HepG2 (cell line): ENCODE data around the gene ARIH2. TPM values are rescaled to one million over a fixed set of nuclear protein-coding genes. Genes with fewer than 3 reads are reported as not detected.
A peak's percentile ranks its signal among the peaks of the same experiment; 100 is the strongest.

Source experiments
- EED ChIP-seq: sonication (generic); formaldehyde crosslinking; IDR thresholded peaks from 2 replicates; pipeline ENCODE4 v1.5.0; 2020; ENCODE audit warnings: mild to moderate bottlenecking, missing genetic modification reagents
- KMT2B ChIP-seq: IDR thresholded peaks from 2 replicates; pipeline ENCODE4 v1.6.1; 2016; ENCODE audit warnings: missing genetic modification reagents, missing compliant biosample characterization
- NFKBIZ ChIP-seq: IDR thresholded peaks from 2 replicates; pipeline ENCODE4 v1.6.1; 2018; ENCODE audit warnings: missing genetic modification reagents, missing compliant biosample characterization
- SALL2 ChIP-seq: sonication (generic); formaldehyde crosslinking; IDR thresholded peaks from 2 replicates; pipeline ENCODE4 v1.8.1; 2023; ENCODE audit warnings: mild to moderate bottlenecking, missing genetic modification reagents, inconsistent platforms
- SP5 ChIP-seq: IDR thresholded peaks from 2 replicates; pipeline ENCODE4 v1.6.1; 2016; ENCODE audit warnings: low read depth, borderline replicate concordance
- U2AF2 ChIP-seq: fragments of 200-400 bp; formaldehyde crosslinking; IDR thresholded peaks from 2 replicates; pipeline ENCODE4 v1.6.1; 2017; ENCODE audit warnings: low read depth, mild to moderate bottlenecking, low read length
- ZNF607 ChIP-seq: sonication (generic); formaldehyde crosslinking; IDR thresholded peaks from 2 replicates; pipeline ENCODE4 v1.5.1; 2020; ENCODE audit warnings: missing genetic modification reagents, mild to moderate bottlenecking, borderline replicate concordance
- ZNF660 ChIP-seq: sonication (generic); formaldehyde crosslinking; IDR thresholded peaks from 2 replicates; pipeline ENCODE4 v1.5.1; 2020; ENCODE audit warnings: mild to moderate bottlenecking, low read depth, missing genetic modification reagents, borderline replicate concordance
- ZNF788 ChIP-seq: sonication (generic); formaldehyde crosslinking; IDR thresholded peaks from 2 replicates; pipeline ENCODE4 v1.5.0; 2020; ENCODE audit warnings: mild to moderate bottlenecking, missing genetic modification reagents, borderline replicate concordance
- ZNF839 ChIP-seq: sonication (generic); formaldehyde crosslinking; IDR thresholded peaks from 2 replicates; pipeline ENCODE4 v1.4.0; 2020; ENCODE audit warnings: missing genetic modification reagents, mild to moderate bottlenecking, borderline replicate concordance
- polyA plus RNA-seq, 8 experiments: library from polyadenylated mRNA; depleted of rRNA in 3 of 8; stranded (reverse) in 7 of 8; unstranded in 1 of 8; fragments of >200 nt; fragmentation: Illumina TruSeq in 4 of 8; extraction: Trizol in 4 of 8; gene quantifications; 2 replicates each; pipeline versions ENCODE4 v1.2.1 to v1.2.3, GENCODE V29; 2011 to 2016; ENCODE audit warnings: low read depth in 4 of 8, missing spikeins in 1 of 8, mixed read lengths in 1 of 8; ENCODE audit not compliant: insufficient read depth in 1 of 8
- total RNA-seq, 5 experiments: library from RNA; depleted of rRNA; stranded (reverse); fragments of >200 nt; fragmentation: Illumina TruSeq; extraction: Trizol; gene quantifications; 2 replicates each; pipeline ENCODE4 v1.2.3, GENCODE V29; 2016; ENCODE audit warnings: low read depth in 1 of 5
- TF ChIP-seq, protein P1 (sequence below): sonication (generic); formaldehyde crosslinking; IDR thresholded peaks from 2 replicates; pipeline ENCODE4 v1.5.1; 2020; ENCODE audit warnings: missing genetic modification reagents, mild to moderate bottlenecking, borderline replicate concordance
- TF ChIP-seq, protein P2 (sequence below): IDR thresholded peaks from 2 replicates; pipeline ENCODE4 v1.6.1; 2018; ENCODE audit warnings: missing genetic modification reagents, mild to moderate bottlenecking, missing compliant biosample characterization
- TF ChIP-seq, protein P3 (sequence below): IDR thresholded peaks from 2 replicates; pipeline ENCODE4 v1.6.1; 2016; ENCODE audit warnings: missing compliant biosample characterization, missing genetic modification reagents, borderline replicate concordance
- TF ChIP-seq, protein P4 (sequence below): sonication (generic); formaldehyde crosslinking; conservative IDR thresholded peaks from 2 replicates; pipeline ENCODE4 v1.4.0; 2020; ENCODE audit warnings: missing genetic modification reagents
- TF ChIP-seq, protein P5 (sequence below): sonication (generic); formaldehyde crosslinking; IDR thresholded peaks from 2 replicates; pipeline ENCODE4 v1.9.0; 2022; ENCODE audit warnings: low read depth, missing genetic modification reagents
- TF ChIP-seq, protein P6 (sequence below): sonication (generic); formaldehyde crosslinking; IDR thresholded peaks from 2 replicates; pipeline ENCODE4 v1.4.0; 2020; ENCODE audit warnings: missing genetic modification reagents, borderline replicate concordance

The ARIH2 gene
- total and polyA plus RNA-seq, 2 of the 13 experiments (the other 11 are each of a cell fraction or from before 2014, with no cell fraction given) = 64.8 to 83.3 TPM

DNA sequence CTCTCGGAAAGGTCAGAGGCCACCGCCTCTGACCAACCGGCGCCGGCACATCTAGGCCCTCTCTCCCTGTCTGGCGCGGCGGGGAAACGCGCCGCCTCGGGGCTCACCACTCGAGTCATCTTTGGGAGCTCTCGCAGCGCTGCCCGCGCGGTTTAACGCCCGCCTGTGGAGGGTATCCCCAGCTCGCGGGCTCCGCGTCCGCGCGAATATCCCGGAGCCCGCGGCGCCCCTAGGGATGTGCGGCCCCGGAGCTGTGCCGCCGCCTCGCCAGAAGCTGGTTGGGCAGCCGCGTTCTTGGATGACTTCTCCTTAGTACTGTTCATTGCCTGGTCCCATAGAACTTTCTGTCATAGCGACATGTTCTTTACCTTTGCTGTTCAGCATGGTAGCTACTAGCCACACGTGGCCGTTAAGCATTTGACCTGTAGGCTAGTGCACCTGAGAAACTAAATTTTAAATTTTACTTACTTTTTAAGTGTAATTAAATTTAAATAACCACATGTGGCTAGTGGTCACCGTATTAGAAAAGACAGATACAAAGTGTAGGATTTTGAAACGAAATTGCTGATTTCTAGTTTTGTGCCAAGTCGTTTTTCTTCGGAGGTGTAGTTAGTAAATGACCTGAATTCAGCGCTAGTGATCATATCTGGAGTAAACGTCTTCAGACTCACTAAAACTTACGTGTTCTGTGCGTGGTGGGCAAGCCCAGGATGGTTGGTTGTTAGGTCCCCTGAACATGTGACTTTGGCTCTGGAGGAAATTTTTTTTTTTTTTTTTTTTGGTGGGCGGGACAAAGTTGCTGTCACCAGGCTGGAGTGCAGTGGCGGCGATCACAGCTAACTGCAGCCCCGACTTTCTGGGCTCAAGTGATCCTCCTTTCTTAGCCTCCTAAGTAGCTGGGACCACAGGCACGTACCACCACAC lies 835 bp downstream of the ARIH2 start (continued):
- TF ChIP-seq, protein P1, sequence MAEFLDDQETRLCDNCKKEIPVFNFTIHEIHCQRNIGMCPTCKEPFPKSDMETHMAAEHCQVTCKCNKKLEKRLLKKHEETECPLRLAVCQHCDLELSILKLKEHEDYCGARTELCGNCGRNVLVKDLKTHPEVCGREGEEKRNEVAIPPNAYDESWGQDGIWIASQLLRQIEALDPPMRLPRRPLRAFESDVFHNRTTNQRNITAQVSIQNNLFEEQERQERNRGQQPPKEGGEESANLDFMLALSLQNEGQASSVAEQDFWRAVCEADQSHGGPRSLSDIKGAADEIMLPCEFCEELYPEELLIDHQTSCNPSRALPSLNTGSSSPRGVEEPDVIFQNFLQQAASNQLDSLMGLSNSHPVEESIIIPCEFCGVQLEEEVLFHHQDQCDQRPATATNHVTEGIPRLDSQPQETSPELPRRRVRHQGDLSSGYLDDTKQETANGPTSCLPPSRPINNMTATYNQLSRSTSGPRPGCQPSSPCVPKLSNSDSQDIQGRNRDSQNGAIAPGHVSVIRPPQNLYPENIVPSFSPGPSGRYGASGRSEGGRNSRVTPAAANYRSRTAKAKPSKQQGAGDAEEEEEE (CRISPR knock-in tag) = no peak
- TF ChIP-seq NFKBIZ (CRISPR knock-in tag) (no peak), ZNF788 (no peak), SALL2 (CRISPR knock-in tag) (no peak), ZNF660 (CRISPR knock-in tag) (no peak), ZNF607 (no peak), SP5 (CRISPR knock-in tag) (0 out of 2 replicates have a peak, but pooled peaks have one; percentile 25), EED (CRISPR knock-in tag) (no peak), ZNF839 (CRISPR knock-in tag) (no peak), U2AF2 (no peak), KMT2B (CRISPR knock-in tag) (no peak)
- TF ChIP-seq, protein P2, sequence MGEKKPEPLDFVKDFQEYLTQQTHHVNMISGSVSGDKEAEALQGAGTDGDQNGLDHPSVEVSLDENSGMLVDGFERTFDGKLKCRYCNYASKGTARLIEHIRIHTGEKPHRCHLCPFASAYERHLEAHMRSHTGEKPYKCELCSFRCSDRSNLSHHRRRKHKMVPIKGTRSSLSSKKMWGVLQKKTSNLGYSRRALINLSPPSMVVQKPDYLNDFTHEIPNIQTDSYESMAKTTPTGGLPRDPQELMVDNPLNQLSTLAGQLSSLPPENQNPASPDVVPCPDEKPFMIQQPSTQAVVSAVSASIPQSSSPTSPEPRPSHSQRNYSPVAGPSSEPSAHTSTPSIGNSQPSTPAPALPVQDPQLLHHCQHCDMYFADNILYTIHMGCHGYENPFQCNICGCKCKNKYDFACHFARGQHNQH (CRISPR knock-in tag) = no peak
- TF ChIP-seq, protein P3, sequence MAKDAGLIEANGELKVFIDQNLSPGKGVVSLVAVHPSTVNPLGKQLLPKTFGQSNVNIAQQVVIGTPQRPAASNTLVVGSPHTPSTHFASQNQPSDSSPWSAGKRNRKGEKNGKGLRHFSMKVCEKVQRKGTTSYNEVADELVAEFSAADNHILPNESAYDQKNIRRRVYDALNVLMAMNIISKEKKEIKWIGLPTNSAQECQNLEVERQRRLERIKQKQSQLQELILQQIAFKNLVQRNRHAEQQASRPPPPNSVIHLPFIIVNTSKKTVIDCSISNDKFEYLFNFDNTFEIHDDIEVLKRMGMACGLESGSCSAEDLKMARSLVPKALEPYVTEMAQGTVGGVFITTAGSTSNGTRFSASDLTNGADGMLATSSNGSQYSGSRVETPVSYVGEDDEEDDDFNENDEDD (CRISPR knock-in tag) = peak; percentile 24; the same call in 1 of the 2 replicates
- TF ChIP-seq, protein P4, sequence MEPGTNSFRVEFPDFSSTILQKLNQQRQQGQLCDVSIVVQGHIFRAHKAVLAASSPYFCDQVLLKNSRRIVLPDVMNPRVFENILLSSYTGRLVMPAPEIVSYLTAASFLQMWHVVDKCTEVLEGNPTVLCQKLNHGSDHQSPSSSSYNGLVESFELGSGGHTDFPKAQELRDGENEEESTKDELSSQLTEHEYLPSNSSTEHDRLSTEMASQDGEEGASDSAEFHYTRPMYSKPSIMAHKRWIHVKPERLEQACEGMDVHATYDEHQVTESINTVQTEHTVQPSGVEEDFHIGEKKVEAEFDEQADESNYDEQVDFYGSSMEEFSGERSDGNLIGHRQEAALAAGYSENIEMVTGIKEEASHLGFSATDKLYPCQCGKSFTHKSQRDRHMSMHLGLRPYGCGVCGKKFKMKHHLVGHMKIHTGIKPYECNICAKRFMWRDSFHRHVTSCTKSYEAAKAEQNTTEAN = no peak
- TF ChIP-seq, protein P5, sequence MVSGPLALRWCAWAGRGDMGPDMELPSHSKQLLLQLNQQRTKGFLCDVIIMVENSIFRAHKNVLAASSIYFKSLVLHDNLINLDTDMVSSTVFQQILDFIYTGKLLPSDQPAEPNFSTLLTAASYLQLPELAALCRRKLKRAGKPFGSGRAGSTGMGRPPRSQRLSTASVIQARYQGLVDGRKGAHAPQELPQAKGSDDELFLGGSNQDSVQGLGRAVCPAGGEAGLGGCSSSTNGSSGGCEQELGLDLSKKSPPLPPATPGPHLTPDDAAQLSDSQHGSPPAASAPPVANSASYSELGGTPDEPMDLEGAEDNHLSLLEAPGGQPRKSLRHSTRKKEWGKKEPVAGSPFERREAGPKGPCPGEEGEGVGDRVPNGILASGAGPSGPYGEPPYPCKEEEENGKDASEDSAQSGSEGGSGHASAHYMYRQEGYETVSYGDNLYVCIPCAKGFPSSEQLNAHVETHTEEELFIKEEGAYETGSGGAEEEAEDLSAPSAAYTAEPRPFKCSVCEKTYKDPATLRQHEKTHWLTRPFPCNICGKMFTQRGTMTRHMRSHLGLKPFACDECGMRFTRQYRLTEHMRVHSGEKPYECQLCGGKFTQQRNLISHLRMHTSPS = no peak
- TF ChIP-seq, protein P6, sequence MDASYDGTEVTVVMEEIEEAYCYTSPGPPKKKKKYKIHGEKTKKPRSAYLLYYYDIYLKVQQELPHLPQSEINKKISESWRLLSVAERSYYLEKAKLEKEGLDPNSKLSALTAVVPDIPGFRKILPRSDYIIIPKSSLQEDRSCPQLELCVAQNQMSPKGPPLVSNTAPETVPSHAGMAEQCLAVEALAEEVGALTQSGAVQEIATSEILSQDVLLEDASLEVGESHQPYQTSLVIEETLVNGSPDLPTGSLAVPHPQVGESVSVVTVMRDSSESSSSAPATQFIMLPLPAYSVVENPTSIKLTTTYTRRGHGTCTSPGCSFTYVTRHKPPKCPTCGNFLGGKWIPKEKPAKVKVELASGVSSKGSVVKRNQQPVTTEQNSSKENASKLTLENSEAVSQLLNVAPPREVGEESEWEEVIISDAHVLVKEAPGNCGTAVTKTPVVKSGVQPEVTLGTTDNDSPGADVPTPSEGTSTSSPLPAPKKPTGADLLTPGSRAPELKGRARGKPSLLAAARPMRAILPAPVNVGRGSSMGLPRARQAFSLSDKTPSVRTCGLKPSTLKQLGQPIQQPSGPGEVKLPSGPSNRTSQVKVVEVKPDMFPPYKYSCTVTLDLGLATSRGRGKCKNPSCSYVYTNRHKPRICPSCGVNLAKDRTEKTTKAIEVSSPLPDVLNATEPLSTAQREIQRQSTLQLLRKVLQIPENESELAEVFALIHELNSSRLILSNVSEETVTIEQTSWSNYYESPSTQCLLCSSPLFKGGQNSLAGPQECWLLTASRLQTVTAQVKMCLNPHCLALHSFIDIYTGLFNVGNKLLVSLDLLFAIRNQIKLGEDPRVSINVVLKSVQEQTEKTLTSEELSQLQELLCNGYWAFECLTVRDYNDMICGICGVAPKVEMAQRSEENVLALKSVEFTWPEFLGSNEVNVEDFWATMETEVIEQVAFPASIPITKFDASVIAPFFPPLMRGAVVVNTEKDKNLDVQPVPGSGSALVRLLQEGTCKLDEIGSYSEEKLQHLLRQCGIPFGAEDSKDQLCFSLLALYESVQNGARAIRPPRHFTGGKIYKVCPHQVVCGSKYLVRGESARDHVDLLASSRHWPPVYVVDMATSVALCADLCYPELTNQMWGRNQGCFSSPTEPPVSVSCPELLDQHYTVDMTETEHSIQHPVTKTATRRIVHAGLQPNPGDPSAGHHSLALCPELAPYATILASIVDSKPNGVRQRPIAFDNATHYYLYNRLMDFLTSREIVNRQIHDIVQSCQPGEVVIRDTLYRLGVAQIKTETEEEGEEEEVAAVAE = no peak
